ENCODE results near the gene TLCD3B. TPM values are rescaled to one million over a fixed set of nuclear protein-coding genes. Genes with fewer than 3 reads are reported as not detected.

The TLCD3B gene
- total and polyA plus RNA-seq, 2 donors from 2014 or later, result not detected

- Histone ChIP-seq H3K9ac (ENCODE audit: low read length in 3 of 3) (no peak overlapping the region), H3K9me3 (ENCODE audit: control insufficient read depth in 2 of 3, insufficient read depth in 1 of 3, low read length in 3 of 3) (no peaks in the 10 kb centered on the region), H3K36me3 (ENCODE audit: control insufficient read depth in 2 of 3, insufficient read depth in 3 of 3, low read length in 3 of 3) (no peaks in the 10 kb centered on the region), H3K4me3 (ENCODE audit: low read length in 3 of 3) (no peak overlapping the region), H3K27ac (ENCODE audit: low read depth in 2 of 2, low read length in 2 of 2) (no peak overlapping the region), H3K4me1 (ENCODE audit: control insufficient read depth in 2 of 3, insufficient read depth in 2 of 3, low read depth in 1 of 3, low read length in 3 of 3) (peaks cover 0 to 13% (median 9%) of the 10 kb centered on the region in 3 donors), H3K27me3 (ENCODE audit: control insufficient read depth, insufficient read depth, low read length) (no peaks in the 10 kb centered on the region)
- DNase-seq, result no peak
- FAIRE-seq, result no peak
- TF ChIP-seq, protein P1, sequence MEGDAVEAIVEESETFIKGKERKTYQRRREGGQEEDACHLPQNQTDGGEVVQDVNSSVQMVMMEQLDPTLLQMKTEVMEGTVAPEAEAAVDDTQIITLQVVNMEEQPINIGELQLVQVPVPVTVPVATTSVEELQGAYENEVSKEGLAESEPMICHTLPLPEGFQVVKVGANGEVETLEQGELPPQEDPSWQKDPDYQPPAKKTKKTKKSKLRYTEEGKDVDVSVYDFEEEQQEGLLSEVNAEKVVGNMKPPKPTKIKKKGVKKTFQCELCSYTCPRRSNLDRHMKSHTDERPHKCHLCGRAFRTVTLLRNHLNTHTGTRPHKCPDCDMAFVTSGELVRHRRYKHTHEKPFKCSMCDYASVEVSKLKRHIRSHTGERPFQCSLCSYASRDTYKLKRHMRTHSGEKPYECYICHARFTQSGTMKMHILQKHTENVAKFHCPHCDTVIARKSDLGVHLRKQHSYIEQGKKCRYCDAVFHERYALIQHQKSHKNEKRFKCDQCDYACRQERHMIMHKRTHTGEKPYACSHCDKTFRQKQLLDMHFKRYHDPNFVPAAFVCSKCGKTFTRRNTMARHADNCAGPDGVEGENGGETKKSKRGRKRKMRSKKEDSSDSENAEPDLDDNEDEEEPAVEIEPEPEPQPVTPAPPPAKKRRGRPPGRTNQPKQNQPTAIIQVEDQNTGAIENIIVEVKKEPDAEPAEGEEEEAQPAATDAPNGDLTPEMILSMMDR (IDR thresholded peaks at IDR 0.05; ENCODE audit: borderline replicate concordance, extremely low read depth, insufficient read depth), result no peak
- intact Hi-C loops (cut with DNase I), result no loop called here
These were observed 29.3 kb upstream of the TLCD3B start for GRCh38 chr16:30060346-30060745.

- peak in 2 of 5 donors; percentile 25 to 61 for DNase-seq
- H3K36me3 ChIP-seq (ENCODE audit: control insufficient read depth in 2 of 3, insufficient read depth in 3 of 3, low read length in 3 of 3), result no peaks in the 10 kb centered on the region
These were observed 24.0 kb upstream of the TLCD3B start for GRCh38 chr16:30054959-30055553.

DNA sequence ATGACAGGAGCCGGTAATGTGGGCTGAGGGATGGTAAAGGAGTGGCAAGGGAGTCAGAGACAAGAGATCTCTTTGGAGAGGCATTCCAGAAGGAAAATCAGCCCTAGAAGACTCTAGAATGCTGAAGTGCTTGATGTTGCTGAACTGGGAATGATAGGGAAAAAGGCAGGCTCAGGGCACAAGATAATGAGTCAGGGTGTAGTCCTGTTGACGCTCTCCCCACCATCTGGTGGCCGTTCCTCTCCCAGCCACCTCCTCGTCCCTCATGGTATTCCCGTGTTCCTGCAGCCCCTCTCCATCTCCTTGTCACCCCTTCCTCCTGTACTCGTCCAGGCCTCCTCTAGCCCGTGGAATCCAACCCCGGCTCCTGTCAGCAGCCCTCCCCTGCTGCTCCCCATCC, 23.4 kb upstream of the TLCD3B start:
- H3K4me3 ChIP-seq (ENCODE audit: low read length in 3 of 3), result no peak overlapping the region
- FAIRE-seq, result no peak
- H3K27me3 ChIP-seq (ENCODE audit: control insufficient read depth, insufficient read depth, low read length), result no peaks in the 10 kb centered on the region
- no peak overlapping the region for H3K9ac ChIP-seq (ENCODE audit: low read length in 3 of 3)
- no peak for DNase-seq
- TF ChIP-seq, protein P1 (IDR thresholded peaks at IDR 0.05; ENCODE audit: borderline replicate concordance, extremely low read depth, insufficient read depth), result no peak
- peaks cover 0 to 8% (median 4%) of the 10 kb centered on the region in 3 donors for H3K4me1 ChIP-seq (ENCODE audit: control insufficient read depth in 2 of 3, insufficient read depth in 2 of 3, low read depth in 1 of 3, low read length in 3 of 3)
- no peak overlapping the region for H3K27ac ChIP-seq (ENCODE audit: low read depth in 2 of 2, low read length in 2 of 2)
- no peaks in the 10 kb centered on the region for H3K9me3 ChIP-seq (ENCODE audit: control insufficient read depth in 2 of 3, insufficient read depth in 1 of 3, low read length in 3 of 3)
- H3K36me3 ChIP-seq (ENCODE audit: control insufficient read depth in 2 of 3, insufficient read depth in 3 of 3, low read length in 3 of 3), result no peaks in the 10 kb centered on the region
- intact Hi-C loops (cut with DNase I), result no loop called here

More at GRCh38 chr16:30054959-30055553, 24.0 kb upstream of the TLCD3B start:
- H3K27ac ChIP-seq (ENCODE audit: low read depth in 2 of 2, low read length in 2 of 2), result no peak overlapping the region
- TF ChIP-seq, protein P1 (IDR thresholded peaks at IDR 0.05; ENCODE audit: borderline replicate concordance, extremely low read depth, insufficient read depth), result peak; percentile 6
- FAIRE-seq, result no peak
- H3K4me1 ChIP-seq (ENCODE audit: control insufficient read depth in 2 of 3, insufficient read depth in 2 of 3, low read depth in 1 of 3, low read length in 3 of 3), result peaks cover 0 to 8% (median 4%) of the 10 kb centered on the region in 3 donors
- no peak overlapping the region for H3K9ac ChIP-seq (ENCODE audit: low read length in 3 of 3)
- H3K4me3 ChIP-seq (ENCODE audit: low read length in 3 of 3), result no peak overlapping the region
- intact Hi-C loops (cut with DNase I), result no loop called here
- H3K9me3 ChIP-seq (ENCODE audit: control insufficient read depth in 2 of 3, insufficient read depth in 1 of 3, low read length in 3 of 3), result no peaks in the 10 kb centered on the region
- no peaks in the 10 kb centered on the region for H3K27me3 ChIP-seq (ENCODE audit: control insufficient read depth, insufficient read depth, low read length)

All from kidney (tissue), 14 donors.